ENCODE measurements around the gene INCA1. TPM values are rescaled to one million over a fixed set of nuclear protein-coding genes. Genes with fewer than 3 reads are reported as not detected.

Gene INCA1
- total RNA-seq, 1 experiment from 2014 or later = not detected

GRCh38 chr17:4948931-4949320 is 48.4 kb downstream of the INCA1 start:
- DNase-seq (ENCODE audit: low read depth) = peak; percentile 86

DNA sequence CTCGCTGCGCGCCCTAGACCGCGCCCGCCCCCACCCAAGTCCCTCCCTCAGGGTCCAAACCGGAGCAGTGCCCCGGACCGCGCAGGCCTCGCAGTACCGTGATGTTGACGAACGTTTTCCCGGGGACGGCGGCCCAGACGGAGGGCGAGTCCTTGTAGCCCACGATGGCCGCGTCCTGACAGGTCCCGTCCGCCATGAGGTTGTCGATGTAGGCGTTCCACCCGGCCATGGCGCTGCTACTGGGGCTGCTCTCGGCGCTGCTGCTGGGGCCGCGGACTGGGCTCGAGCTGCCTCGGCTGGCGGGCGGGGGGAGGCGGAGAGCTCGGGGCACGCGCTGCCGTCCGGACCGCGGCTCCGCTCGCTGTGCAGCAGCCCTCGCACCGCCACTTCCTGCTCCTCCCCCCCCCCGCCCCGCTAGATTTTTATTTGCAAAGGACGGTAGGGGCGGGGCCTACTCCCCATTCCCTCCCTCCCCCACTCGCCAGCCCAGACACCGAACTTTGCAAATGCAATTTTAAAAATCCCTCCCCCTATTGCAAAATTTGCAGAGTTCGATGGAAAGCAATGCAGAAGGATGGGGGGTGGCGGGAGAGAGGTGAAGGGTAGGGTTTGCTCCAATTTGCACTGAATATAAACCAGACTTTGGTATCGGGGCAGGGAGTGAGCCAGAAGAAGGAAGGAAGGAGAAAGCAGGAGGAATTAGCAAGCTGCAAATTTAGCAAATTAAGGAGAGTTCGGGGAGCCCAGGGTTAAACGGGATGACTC is 49.0 kb downstream of the INCA1 start, which contains the start of gene PFN1:
Gene PFN1, minus strand, starts transcription at position 365 of the 765 bp plus-strand sequence. Its CDS starts 136 bp downstream, at position 229.
- DNase-seq (ENCODE audit: low read depth) = peak; percentile 82

DNA sequence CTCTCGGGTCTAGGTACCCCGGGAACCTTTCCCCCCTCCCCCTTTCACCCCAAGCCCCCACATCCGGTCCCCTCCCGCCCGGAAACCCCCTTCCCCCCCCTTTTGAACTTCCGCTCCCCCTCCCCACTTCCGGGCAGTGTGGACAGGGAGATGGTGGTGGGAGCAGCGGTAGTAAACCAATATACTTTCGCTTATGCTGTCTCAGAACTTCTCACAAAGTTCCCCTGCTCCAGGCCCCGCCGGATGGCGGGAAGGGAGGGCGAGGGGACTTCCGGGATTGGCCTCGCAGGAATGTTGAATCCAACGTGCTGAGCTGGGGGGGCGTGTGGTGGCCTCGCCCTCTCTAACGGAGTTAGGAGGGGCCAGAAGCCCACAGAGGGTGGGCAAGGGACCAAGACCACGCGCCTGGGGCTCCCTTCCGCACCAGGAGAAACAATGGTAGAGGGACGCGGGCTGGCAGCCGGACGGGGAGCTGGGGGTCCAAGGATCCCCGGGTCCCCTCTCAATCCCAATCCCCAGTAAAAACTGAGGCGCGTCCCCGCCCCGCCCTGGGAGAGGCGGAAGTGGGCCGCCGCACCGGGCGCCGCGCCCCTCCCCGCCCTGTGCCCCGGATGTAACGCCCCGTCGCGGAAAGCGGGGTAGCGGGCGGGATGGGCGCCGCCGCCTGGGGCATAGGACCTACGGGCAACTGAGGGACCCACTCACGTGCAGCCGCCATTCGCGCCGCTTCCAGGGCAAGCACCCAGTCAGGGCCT is 49.7 kb downstream of the INCA1 start:
- peak; percentile 65 for DNase-seq (ENCODE audit: low read depth)

- no peak for DNase-seq (ENCODE audit: low read depth)
These were observed 50.3 kb downstream of the INCA1 start for GRCh38 chr17:4947010-4947410.

DNA sequence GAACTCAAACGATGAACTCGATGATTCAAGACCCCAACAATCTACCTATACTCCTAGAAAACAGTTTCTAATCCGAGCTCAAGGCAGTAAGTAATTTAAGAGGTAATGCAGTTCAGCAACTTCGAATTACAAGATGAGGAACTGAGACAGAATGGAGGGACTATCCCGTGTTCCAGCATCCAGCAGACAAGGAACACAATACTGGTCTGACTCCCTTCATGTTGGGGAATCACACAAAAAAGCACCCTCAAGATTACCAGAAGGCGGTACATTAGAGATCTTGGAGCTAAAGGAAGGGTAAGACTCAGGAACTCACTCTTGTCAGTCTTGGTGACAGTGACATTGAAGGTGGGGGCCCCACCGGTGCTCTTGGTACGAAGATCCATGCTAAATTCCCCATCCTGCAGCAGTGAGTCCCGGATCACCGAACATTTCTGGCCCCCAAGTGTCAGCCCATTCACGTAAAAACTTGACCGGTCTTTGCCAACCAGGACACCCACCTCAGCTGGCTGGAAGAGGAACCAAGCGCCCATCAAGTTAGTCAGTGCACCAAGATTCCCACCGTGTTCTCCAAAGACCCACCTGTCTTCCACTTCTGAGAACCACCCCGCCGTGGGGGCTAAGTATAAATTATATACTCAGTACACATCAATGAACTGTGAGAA is 50.9 kb downstream of the INCA1 start:
- no peak for DNase-seq (ENCODE audit: low read depth)

DNA sequence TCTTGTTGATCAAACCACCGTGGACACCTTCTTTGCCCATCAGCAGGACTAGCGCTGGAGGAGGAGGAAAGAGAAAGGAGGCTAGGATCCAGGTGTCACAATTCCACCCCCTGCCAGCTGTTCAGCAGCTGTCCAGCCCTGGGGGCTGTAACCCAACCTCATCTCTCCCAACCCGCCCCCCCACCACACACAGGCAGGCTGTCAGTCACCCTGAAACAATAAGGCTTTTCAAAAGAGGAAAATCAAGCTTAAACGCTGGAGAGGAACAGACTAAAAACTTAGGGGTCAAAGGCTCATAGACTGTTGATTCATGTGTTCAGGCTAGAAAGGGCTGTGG is 51.4 kb downstream of the INCA1 start:
- DNase-seq (ENCODE audit: low read depth) = no peak

- peak; percentile 93 for DNase-seq (ENCODE audit: low read depth)
These were observed 52.0 kb downstream of the INCA1 start for GRCh38 chr17:4945176-4945943.

GRCh38 chr17:4944554-4945175 is 52.7 kb downstream of the INCA1 start:
- DNase-seq (ENCODE audit: low read depth) = no peak

GRCh38 chr17:4944163-4944553 is 53.2 kb downstream of the INCA1 start:
- no peak for DNase-seq (ENCODE audit: low read depth)

GRCh38 chr17:4942760-4943508 is 54.4 kb downstream of the INCA1 start:
- no peak for DNase-seq (ENCODE audit: low read depth)

DNA sequence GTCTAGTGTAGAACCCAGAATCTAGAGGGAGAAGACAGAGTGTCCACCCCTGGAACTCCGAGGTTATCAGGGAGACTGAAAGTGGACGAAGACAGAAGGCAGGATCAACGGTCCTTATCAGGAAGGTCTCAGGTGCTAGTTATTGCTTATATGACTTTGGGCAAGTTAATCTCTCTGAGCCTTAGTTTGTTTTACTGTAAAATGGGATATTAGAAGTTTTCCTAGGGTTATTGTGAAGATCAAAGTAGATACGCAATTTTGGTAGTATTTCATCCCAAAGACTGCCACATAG is 56.1 kb downstream of the INCA1 start:
- no peak for DNase-seq (ENCODE audit: low read depth)

DNA sequence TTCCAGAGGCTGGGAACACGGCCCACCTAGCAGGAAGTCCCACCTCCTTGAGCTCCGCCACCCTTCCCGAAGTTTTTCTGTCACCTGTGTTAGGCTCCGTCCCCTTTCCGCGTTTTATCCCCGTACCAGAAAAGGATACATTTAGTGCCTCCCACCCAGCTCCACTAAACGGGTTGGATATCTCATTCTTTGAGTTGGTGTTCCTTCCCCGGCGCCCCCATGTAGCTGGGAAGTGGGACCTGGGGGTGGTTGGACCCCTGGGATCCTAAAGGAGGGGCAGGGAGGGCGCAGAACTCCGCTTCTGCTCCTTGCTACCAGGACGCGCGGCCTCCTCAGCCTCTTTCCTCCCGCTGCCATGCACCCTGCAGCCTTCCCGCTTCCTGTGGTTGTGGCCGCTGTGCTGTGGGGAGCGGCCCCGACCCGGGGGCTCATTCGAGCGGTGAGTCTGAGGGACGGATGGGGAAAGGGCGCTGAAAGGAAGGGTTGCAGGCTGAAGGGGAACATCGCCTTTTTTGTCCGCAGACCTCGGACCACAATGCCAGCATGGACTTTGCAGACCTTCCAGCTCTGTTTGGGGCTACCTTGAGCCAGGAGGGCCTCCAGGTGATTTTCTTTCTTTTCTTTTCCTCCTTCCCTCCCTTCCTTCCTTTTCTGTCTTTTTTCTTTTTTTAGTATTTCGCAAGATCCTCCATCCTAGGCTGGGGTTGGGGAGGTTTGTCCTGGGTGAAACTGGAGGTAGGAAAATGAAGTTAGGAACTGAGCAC is 56.6 kb downstream of the INCA1 start:
- DNase-seq (ENCODE audit: low read depth) = peak; percentile 88

- peak; percentile 99 for DNase-seq (ENCODE audit: low read depth)
These were observed 57.3 kb downstream of the INCA1 start, which contains the start of the genes RNF167 and SLC25A11 for GRCh38 chr17:4939796-4940554. Gene RNF167 (plus strand): TSS chr17:4940268. CDS start chr17:4940910, 642 bp downstream. Gene SLC25A11 (minus strand): TSS chr17:4940046. CDS start chr17:4939910, 136 bp downstream.

- no peak for DNase-seq (ENCODE audit: low read depth)
These were observed 57.9 kb downstream of the INCA1 start for GRCh38 chr17:4939546-4939795.

GRCh38 chr17:4938688-4939545 is 58.4 kb downstream of the INCA1 start:
- no peak for DNase-seq (ENCODE audit: low read depth)

Measured in M059J (cell line).